GM21619 (cell line): ENCODE data around the gene KANTR.

ENCODE experiments used
- ATAC-seq: cut with Tn5 transposase; IDR thresholded peaks from one replicate; pipeline ENCODE4 v1.9.1; 2021; ENCODE audit not compliant: unreplicated experiment

KANTR gene

GRCh38 chrX:53080628-53081580 lies 13.0 kb upstream of the KANTR start:
- ATAC-seq = no peak

GRCh38 chrX:53081925-53082772 lies 11.8 kb upstream of the KANTR start, which contains the start of gene TSPYL2:
Gene TSPYL2, plus strand, starts transcription at chrX:53082367. Its CDS starts 132 bp downstream, at chrX:53082499.
- peak; percentile 90 for ATAC-seq

- ATAC-seq = no peak
These were observed 10.9 kb upstream of the KANTR start for GRCh38 chrX:53082773-53083616.

GRCh38 chrX:53084043-53084570 lies 9.8 kb upstream of the KANTR start:
- ATAC-seq = no peak

GRCh38 chrX:53084863-53085262 lies 9.1 kb upstream of the KANTR start:
- ATAC-seq = no peak

- no peak for ATAC-seq
These were observed 8.2 kb upstream of the KANTR start for GRCh38 chrX:53085661-53086229.

- ATAC-seq = no peak
These were observed 7.5 kb upstream of the KANTR start for GRCh38 chrX:53086464-53086863.

- no peak for ATAC-seq
These were observed 6.5 kb upstream of the KANTR start for GRCh38 chrX:53087388-53087831.

- ATAC-seq = peak; percentile 39
These were observed 5.6 kb upstream of the KANTR start for GRCh38 chrX:53088136-53088974.

- ATAC-seq = no peak
These were observed 4.6 kb upstream of the KANTR start for GRCh38 chrX:53089224-53089842.

- ATAC-seq = no peak
These were observed 4.0 kb upstream of the KANTR start for GRCh38 chrX:53089925-53090324.

- no peak for ATAC-seq
These were observed 2.6 kb upstream of the KANTR start for GRCh38 chrX:53091354-53091753.

GRCh38 chrX:53093177-53093655 lies 726 bp upstream of the KANTR start:
- peak; percentile 47 for ATAC-seq

GRCh38 chrX:53094582-53094905 lies 602 bp downstream of the KANTR start:
- no peak for ATAC-seq

- no peak for ATAC-seq
These were observed 1.9 kb downstream of the KANTR start for GRCh38 chrX:53095796-53096195.

- ATAC-seq = no peak
These were observed 21.1 kb downstream of the KANTR start for GRCh38 chrX:53114864-53115549.

- no peak for ATAC-seq
These were observed 21.6 kb downstream of the KANTR start for GRCh38 chrX:53115550-53115874.

GRCh38 chrX:53116101-53116500 lies 22.2 kb downstream of the KANTR start:
- ATAC-seq = no peak
